H1 (cell line): Measurements from ENCODE around the gene PYGL.

Experiments used
- CREB1 ChIP-seq: IDR thresholded peaks from 2 replicates; pipeline ENCODE4 v1.6.1; 2012; ENCODE audit warnings: inconsistent platforms
- JUN ChIP-seq: IDR thresholded peaks from 2 replicates; pipeline ENCODE4 v1.6.1; 2011; ENCODE audit warnings: low read depth, mild to moderate bottlenecking, improper control_type of control experiment, low read length
- TF ChIP-seq, protein P1 (sequence below): IDR thresholded peaks from 2 replicates; pipeline ENCODE4 v1.6.1; 2011; ENCODE audit warnings: low read length, improper control_type of control experiment
- TF ChIP-seq, protein P2 (sequence below), 3 experiments: IDR thresholded peaks; 1 replicate in 2 of 3; 2 replicates in 1 of 3; pipeline versions ENCODE4 v1.5.1 to v1.6.1; 2011; ENCODE audit warnings: low read length in 3 of 3, mild to moderate bottlenecking in 3 of 3, inconsistent platforms in 2 of 3, low read depth in 1 of 3, moderate library complexity in 1 of 3; ENCODE audit not compliant: insufficient read depth in 1 of 3; ENCODE audit errors: control extremely low read depth in 1 of 3

DNA sequence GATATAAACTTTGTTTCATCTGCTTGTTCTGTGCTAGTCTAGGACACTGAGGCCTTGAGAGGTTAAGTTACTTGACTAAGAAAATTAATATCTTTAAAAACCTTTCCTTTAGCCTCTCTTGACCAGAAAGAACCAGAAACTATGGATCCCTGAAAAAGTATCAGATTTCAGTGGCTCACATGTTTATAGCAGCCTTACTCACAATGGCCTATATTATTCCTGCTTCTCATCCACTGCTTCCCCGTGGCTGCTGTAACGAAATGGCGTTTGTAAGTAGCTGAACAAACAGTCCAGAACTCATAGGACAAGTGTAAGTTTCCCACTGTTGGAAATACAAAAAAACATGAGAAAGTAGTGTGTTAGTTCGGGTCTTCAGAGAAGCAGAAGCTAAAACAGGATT lies 3.2 kb upstream of the PYGL start:
- TF ChIP-seq, protein P1, sequence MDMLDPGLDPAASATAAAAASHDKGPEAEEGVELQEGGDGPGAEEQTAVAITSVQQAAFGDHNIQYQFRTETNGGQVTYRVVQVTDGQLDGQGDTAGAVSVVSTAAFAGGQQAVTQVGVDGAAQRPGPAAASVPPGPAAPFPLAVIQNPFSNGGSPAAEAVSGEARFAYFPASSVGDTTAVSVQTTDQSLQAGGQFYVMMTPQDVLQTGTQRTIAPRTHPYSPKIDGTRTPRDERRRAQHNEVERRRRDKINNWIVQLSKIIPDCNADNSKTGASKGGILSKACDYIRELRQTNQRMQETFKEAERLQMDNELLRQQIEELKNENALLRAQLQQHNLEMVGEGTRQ = no peak
- TF ChIP-seq JUN (no peak), CREB1 (no peak)
- TF ChIP-seq, protein P2, sequence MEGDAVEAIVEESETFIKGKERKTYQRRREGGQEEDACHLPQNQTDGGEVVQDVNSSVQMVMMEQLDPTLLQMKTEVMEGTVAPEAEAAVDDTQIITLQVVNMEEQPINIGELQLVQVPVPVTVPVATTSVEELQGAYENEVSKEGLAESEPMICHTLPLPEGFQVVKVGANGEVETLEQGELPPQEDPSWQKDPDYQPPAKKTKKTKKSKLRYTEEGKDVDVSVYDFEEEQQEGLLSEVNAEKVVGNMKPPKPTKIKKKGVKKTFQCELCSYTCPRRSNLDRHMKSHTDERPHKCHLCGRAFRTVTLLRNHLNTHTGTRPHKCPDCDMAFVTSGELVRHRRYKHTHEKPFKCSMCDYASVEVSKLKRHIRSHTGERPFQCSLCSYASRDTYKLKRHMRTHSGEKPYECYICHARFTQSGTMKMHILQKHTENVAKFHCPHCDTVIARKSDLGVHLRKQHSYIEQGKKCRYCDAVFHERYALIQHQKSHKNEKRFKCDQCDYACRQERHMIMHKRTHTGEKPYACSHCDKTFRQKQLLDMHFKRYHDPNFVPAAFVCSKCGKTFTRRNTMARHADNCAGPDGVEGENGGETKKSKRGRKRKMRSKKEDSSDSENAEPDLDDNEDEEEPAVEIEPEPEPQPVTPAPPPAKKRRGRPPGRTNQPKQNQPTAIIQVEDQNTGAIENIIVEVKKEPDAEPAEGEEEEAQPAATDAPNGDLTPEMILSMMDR (IDR thresholded peaks at IDR 0.05; ENCODE audit: control extremely low read depth in 1 of 3, insufficient read depth in 1 of 3, low read depth in 1 of 3, low read length in 3 of 3) = no peak
